Measurements from ENCODE around the gene PAWR.

DNA sequence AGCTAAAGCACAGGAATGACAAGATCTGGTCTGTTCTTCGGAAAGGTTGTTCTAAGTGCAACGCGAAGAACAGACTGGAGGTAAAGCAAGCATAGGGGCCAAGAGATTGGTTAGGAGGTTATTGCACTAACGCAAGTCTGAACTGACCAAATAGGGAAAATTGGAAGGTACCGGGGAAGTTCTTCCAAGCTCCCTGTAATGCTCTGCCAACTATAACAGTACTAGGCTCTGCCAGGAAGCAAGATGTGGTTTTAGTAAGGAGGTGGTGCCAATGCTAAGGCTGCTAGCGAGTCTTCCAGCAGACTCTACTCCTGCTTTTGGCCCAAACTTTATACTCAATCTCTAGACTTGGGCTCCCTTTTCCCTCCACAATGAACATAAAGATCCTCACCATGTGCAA is 138.6 kb downstream of the PAWR start:
- no peak for TF ChIP-seq EZH2 (IDR thresholded peaks at IDR 0.05; ENCODE audit: insufficient read depth, low read length)
- TF ChIP-seq, protein P1, sequence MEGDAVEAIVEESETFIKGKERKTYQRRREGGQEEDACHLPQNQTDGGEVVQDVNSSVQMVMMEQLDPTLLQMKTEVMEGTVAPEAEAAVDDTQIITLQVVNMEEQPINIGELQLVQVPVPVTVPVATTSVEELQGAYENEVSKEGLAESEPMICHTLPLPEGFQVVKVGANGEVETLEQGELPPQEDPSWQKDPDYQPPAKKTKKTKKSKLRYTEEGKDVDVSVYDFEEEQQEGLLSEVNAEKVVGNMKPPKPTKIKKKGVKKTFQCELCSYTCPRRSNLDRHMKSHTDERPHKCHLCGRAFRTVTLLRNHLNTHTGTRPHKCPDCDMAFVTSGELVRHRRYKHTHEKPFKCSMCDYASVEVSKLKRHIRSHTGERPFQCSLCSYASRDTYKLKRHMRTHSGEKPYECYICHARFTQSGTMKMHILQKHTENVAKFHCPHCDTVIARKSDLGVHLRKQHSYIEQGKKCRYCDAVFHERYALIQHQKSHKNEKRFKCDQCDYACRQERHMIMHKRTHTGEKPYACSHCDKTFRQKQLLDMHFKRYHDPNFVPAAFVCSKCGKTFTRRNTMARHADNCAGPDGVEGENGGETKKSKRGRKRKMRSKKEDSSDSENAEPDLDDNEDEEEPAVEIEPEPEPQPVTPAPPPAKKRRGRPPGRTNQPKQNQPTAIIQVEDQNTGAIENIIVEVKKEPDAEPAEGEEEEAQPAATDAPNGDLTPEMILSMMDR (IDR thresholded peaks at IDR 0.05; ENCODE audit: insufficient read depth, low read depth, low read length), result no peak
